GM23338 (cell line): ENCODE data around the gene DIP2C. TPM values are rescaled to one million over a fixed set of nuclear protein-coding genes. Genes with fewer than 3 reads are reported as not detected.

Experiments used
- ATAC-seq: fragments of 200-7000 bp; cut with Tn5 transposase; 3 replicates; pipeline ENCODE4 v1.9.1; 2020
- DNase-seq: peaks from one replicate; pipeline ENCODE4 v3.0.0-alpha.2; 2015; ENCODE audit warnings: low spot score
- H2AFZ ChIP-seq: fragments of 200-600 bp; sonication (generic); 2 replicates; pipeline ENCODE4 v1.8.0; 2016; ENCODE audit warnings: antibody characterized with exemption, mild to moderate bottlenecking, moderate library complexity
- H3F3A ChIP-seq: fragments of 200-600 bp; sonication (generic); replicated peaks from 2 replicates; pipeline ENCODE4 v1.8.0; 2017; ENCODE audit warnings: antibody characterized with exemption, mixed run types, low read depth
- H3K27ac ChIP-seq: fragments of 200-600 bp; sonication (generic); 2 replicates; pipeline ENCODE4 v1.6.1; 2016; ENCODE audit warnings: low read depth
- H3K27me3 ChIP-seq: fragments of 200-600 bp; sonication (generic); 2 replicates; pipeline ENCODE4 v1.8.0; 2016; ENCODE audit warnings: mild to moderate bottlenecking, mixed run types, moderate library complexity; ENCODE audit not compliant: insufficient read depth
- H3K36me3 ChIP-seq: fragments of 200-600 bp; sonication (generic); 2 replicates; pipeline ENCODE4 v1.8.0; 2016; ENCODE audit warnings: mild to moderate bottlenecking; ENCODE audit not compliant: insufficient read depth
- H3K4me1 ChIP-seq: fragments of 200-600 bp; sonication (generic); 2 replicates; pipeline ENCODE4 v1.8.0; 2016; ENCODE audit warnings: mild to moderate bottlenecking, moderate library complexity; ENCODE audit not compliant: insufficient read depth
- H3K4me2 ChIP-seq: fragments of 200-600 bp; sonication (generic); 2 replicates; pipeline ENCODE4 v1.7.1; 2017; ENCODE audit warnings: mixed run types
- H3K4me3 ChIP-seq: fragments of 200-600 bp; sonication (generic); 2 replicates; pipeline ENCODE4 v1.6.1; 2016; ENCODE audit warnings: mixed run types
- H3K79me2 ChIP-seq: fragments of 200-600 bp; sonication (generic); replicated peaks from 2 replicates; pipeline ENCODE4 v1.8.0; 2017; ENCODE audit warnings: mild to moderate bottlenecking; ENCODE audit not compliant: insufficient read depth
- H3K9me2 ChIP-seq: fragments of 200-600 bp; sonication (generic); 2 replicates; pipeline ENCODE4 v1.8.0; 2017; ENCODE audit not compliant: insufficient read depth
- H4K20me1 ChIP-seq: fragments of 200-600 bp; sonication (generic); replicated peaks from 2 replicates; pipeline ENCODE4 v1.8.0; 2017; ENCODE audit warnings: mild to moderate bottlenecking; ENCODE audit not compliant: insufficient read depth
- H3K27ac Mint-ChIP-seq: 2 replicates; pipeline ENCODE4 v1.8.0; 2020; ENCODE audit warnings: inconsistent platforms, mild to moderate bottlenecking, moderate library complexity, mixed read lengths
- H3K27me3 Mint-ChIP-seq: 3 replicates; pipeline ENCODE4 v1.8.0; 2022; ENCODE audit warnings: low read depth, mild to moderate bottlenecking, moderate library complexity, mixed read lengths, inconsistent platforms; ENCODE audit not compliant: insufficient read depth, poor library complexity
- H3K36me3 Mint-ChIP-seq: 3 replicates; pipeline ENCODE4 v1.8.0; 2021; ENCODE audit warnings: low read depth, mild to moderate bottlenecking, inconsistent platforms, moderate library complexity, mixed read lengths
- H3K4me1 Mint-ChIP-seq: 3 replicates; pipeline ENCODE4 v1.8.0; 2020; ENCODE audit warnings: mild to moderate bottlenecking, inconsistent platforms, mixed read lengths
- H3K4me3 Mint-ChIP-seq: 3 replicates; pipeline ENCODE4 v1.8.0; 2021; ENCODE audit warnings: moderate library complexity, mild to moderate bottlenecking, inconsistent platforms, mixed read lengths
- H3K9me3 Mint-ChIP-seq: 3 replicates; pipeline ENCODE4 v1.8.0; 2020; ENCODE audit warnings: moderate library complexity, mild to moderate bottlenecking, inconsistent platforms, mixed read lengths
- CREB1 ChIP-seq: fragments of 250-450 bp; sonication (Bioruptor Pico); IDR thresholded peaks from 2 replicates; pipeline ENCODE4 v1.5.0; 2020; ENCODE audit warnings: low read depth, mild to moderate bottlenecking, moderate library complexity
- CTCF ChIP-seq, 2 experiments: fragments of 200-600 bp in 1 of 2; sonication (generic) in 1 of 2; conservative IDR thresholded peaks; 2 replicates each; pipeline versions ENCODE4 v1.5.1 to v1.6.1; 2016 to 2017; ENCODE audit warnings: antibody characterized with exemption in 2 of 2, low read depth in 2 of 2, mild to moderate bottlenecking in 2 of 2, moderate library complexity in 1 of 2
- EZH2 ChIP-seq: fragments of 200-600 bp; sonication (generic); IDR thresholded peaks from one replicate; pipeline ENCODE4 v1.8.0; 2017; ENCODE audit warnings: antibody characterized with exemption, mild to moderate bottlenecking, low read depth; ENCODE audit not compliant: unreplicated experiment
- EZH2phosphoT487 ChIP-seq: fragments of 200-600 bp; sonication (generic); IDR thresholded peaks from one replicate; pipeline ENCODE4 v1.8.1; 2018; ENCODE audit warnings: antibody characterized with exemption; ENCODE audit not compliant: unreplicated experiment
- JUNB ChIP-seq: IDR thresholded peaks from one replicate; pipeline ENCODE4 v1.6.1; 2016; ENCODE audit warnings: antibody characterized with exemption; ENCODE audit not compliant: unreplicated experiment
- NANOG ChIP-seq: IDR thresholded peaks from 2 replicates; pipeline ENCODE4 v1.6.1; 2016; ENCODE audit warnings: antibody characterized with exemption, borderline replicate concordance
- POLR2AphosphoS5 ChIP-seq: IDR thresholded peaks from 2 replicates; pipeline ENCODE4 v1.6.1; 2016; ENCODE audit warnings: antibody characterized with exemption, low read depth
- REST ChIP-seq: IDR thresholded peaks from one replicate; pipeline ENCODE4 v1.6.1; 2018; ENCODE audit warnings: antibody characterized with exemption; ENCODE audit not compliant: unreplicated experiment
- STAT1 ChIP-seq: IDR thresholded peaks from one replicate; pipeline ENCODE4 v1.6.1; 2016; ENCODE audit warnings: antibody characterized with exemption; ENCODE audit not compliant: unreplicated experiment
- ZNF114 ChIP-seq: fragments of 250-450 bp; sonication (Bioruptor Pico); IDR thresholded peaks from 2 replicates; pipeline ENCODE4 v1.5.0; 2020; ENCODE audit warnings: mild to moderate bottlenecking, moderate library complexity
- ZNF331 ChIP-seq: fragments of 250-450 bp; sonication (Bioruptor Pico); IDR thresholded peaks from 2 replicates; pipeline ENCODE4 v1.5.0; 2020; ENCODE audit warnings: low read depth, mild to moderate bottlenecking, moderate library complexity
- polyA plus RNA-seq: library from polyadenylated mRNA; unstranded; fragments of >200 nt; fragmentation: Nextera tagmentation; extraction: Ambion mirVana; gene quantifications from 2 replicates; pipeline ENCODE4 v1.2.1, GENCODE V29; 2016
- total RNA-seq: library from RNA; depleted of rRNA; stranded (reverse); fragments of >200 nt; shearing (Covaris generic); gene quantifications from 2 replicates; pipeline ENCODE4 v1.2.3, GENCODE V29; 2014
- TF ChIP-seq, protein P1 (sequence below): IDR thresholded peaks from 2 replicates; pipeline ENCODE4 v1.6.1; 2016; ENCODE audit warnings: antibody characterized with exemption
- TF ChIP-seq, protein P2 (sequence below): fragments of 250-450 bp; sonication (Bioruptor Pico); IDR thresholded peaks from 2 replicates; pipeline ENCODE4 v1.5.0; 2020; ENCODE audit warnings: mild to moderate bottlenecking, moderate library complexity

Gene DIP2C
- total and polyA plus RNA-seq, 2 experiments from 2014 or later: 5.1 to 7.7 TPM

GRCh38 chr10:505419-505818, 184.0 kb downstream of the DIP2C start:
- Mint-ChIP-seq H3K36me3 (peaks cover 15% of the 10 kb centered on the region; the same call in 2 of the 3 replicates), H3K4me3 (no peak overlapping the region), H3K4me1 (no peaks in the 10 kb centered on the region; the same call in 2 of the 3 replicates), H3K9me3 (no peaks in the 10 kb centered on the region; the same call in 1 of the 3 replicates), H3K27me3 (peaks cover 74% of the 10 kb centered on the region), H3K27ac (no peak overlapping the region)
- TF ChIP-seq REST: no peak
- TF ChIP-seq EZH2: no peak
- no peak for TF ChIP-seq CTCF (conservative IDR thresholded peaks at IDR 0.05; ENCODE audit: low read depth in 2 of 2)
- no peak for TF ChIP-seq CREB1 (CRISPR knock-in tag)
- no peak for TF ChIP-seq ZNF114
- no peak for TF ChIP-seq POLR2AphosphoS5
- no peak for TF ChIP-seq NANOG
- no peak for TF ChIP-seq EZH2phosphoT487
- TF ChIP-seq ZNF331 (CRISPR knock-in tag): no peak
- no peak for TF ChIP-seq STAT1
- TF ChIP-seq, protein P1, sequence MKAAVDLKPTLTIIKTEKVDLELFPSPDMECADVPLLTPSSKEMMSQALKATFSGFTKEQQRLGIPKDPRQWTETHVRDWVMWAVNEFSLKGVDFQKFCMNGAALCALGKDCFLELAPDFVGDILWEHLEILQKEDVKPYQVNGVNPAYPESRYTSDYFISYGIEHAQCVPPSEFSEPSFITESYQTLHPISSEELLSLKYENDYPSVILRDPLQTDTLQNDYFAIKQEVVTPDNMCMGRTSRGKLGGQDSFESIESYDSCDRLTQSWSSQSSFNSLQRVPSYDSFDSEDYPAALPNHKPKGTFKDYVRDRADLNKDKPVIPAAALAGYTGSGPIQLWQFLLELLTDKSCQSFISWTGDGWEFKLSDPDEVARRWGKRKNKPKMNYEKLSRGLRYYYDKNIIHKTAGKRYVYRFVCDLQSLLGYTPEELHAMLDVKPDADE: no peak
- TF ChIP-seq JUNB: no peak
- TF ChIP-seq, protein P2, sequence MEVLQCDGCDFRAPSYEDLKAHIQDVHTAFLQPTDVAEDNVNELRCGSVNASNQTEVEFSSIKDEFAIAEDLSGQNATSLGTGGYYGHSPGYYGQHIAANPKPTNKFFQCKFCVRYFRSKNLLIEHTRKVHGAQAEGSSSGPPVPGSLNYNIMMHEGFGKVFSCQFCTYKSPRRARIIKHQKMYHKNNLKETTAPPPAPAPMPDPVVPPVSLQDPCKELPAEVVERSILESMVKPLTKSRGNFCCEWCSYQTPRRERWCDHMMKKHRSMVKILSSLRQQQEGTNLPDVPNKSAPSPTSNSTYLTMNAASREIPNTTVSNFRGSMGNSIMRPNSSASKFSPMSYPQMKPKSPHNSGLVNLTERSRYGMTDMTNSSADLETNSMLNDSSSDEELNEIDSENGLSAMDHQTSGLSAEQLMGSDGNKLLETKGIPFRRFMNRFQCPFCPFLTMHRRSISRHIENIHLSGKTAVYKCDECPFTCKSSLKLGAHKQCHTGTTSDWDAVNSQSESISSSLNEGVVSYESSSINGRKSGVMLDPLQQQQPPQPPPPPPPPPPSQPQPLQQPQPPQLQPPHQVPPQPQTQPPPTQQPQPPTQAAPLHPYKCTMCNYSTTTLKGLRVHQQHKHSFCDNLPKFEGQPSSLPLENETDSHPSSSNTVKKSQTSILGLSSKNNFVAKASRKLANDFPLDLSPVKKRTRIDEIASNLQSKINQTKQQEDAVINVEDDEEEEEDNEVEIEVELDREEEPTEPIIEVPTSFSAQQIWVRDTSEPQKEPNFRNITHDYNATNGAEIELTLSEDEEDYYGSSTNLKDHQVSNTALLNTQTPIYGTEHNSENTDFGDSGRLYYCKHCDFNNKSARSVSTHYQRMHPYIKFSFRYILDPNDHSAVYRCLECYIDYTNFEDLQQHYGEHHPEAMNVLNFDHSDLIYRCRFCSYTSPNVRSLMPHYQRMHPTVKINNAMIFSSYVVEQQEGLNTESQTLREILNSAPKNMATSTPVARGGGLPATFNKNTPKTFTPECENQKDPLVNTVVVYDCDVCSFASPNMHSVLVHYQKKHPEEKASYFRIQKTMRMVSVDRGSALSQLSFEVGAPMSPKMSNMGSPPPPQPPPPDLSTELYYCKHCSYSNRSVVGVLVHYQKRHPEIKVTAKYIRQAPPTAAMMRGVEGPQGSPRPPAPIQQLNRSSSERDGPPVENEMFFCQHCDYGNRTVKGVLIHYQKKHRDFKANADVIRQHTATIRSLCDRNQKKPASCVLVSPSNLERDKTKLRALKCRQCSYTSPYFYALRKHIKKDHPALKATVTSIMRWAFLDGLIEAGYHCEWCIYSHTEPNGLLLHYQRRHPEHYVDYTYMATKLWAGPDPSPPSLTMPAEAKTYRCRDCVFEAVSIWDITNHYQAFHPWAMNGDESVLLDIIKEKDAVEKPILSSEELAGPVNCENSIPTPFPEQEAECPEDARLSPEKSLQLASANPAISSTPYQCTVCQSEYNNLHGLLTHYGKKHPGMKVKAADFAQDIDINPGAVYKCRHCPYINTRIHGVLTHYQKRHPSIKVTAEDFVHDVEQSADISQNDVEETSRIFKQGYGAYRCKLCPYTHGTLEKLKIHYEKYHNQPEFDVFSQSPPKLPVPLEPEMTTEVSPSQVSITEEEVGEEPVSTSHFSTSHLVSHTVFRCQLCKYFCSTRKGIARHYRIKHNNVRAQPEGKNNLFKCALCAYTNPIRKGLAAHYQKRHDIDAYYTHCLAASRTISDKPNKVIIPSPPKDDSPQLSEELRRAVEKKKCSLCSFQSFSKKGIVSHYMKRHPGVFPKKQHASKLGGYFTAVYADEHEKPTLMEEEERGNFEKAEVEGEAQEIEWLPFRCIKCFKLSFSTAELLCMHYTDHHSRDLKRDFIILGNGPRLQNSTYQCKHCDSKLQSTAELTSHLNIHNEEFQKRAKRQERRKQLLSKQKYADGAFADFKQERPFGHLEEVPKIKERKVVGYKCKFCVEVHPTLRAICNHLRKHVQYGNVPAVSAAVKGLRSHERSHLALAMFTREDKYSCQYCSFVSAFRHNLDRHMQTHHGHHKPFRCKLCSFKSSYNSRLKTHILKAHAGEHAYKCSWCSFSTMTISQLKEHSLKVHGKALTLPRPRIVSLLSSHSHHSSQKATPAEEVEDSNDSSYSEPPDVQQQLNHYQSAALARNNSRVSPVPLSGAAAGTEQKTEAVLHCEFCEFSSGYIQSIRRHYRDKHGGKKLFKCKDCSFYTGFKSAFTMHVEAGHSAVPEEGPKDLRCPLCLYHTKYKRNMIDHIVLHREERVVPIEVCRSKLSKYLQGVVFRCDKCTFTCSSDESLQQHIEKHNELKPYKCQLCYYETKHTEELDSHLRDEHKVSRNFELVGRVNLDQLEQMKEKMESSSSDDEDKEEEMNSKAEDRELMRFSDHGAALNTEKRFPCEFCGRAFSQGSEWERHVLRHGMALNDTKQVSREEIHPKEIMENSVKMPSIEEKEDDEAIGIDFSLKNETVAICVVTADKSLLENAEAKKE (CRISPR knock-in tag): no peak
- ATAC-seq (no peak), DNase-seq (no peak)
- H3F3A ChIP-seq: peaks cover 4% of the 10 kb centered on the region; the same call in 1 of the 2 replicates
- no peak overlapping the region for H3K27ac ChIP-seq
- H3K4me2 ChIP-seq: no peak overlapping the region
- no peaks in the 10 kb centered on the region for H3K36me3 ChIP-seq
- H4K20me1 ChIP-seq: peaks cover 16% of the 10 kb centered on the region
- no peak overlapping the region for H2AFZ ChIP-seq
- peaks cover 78% of the 10 kb centered on the region for H3K27me3 ChIP-seq
- no peaks in the 10 kb centered on the region for H3K4me1 ChIP-seq
- no peak overlapping the region for H3K4me3 ChIP-seq
- no peaks in the 10 kb centered on the region; the same call in 1 of the 2 replicates for H3K79me2 ChIP-seq
- H3K9me2 ChIP-seq: no peaks in the 10 kb centered on the region
